ENCODE measurements around the gene IKZF5.

The IKZF5 gene

DNA sequence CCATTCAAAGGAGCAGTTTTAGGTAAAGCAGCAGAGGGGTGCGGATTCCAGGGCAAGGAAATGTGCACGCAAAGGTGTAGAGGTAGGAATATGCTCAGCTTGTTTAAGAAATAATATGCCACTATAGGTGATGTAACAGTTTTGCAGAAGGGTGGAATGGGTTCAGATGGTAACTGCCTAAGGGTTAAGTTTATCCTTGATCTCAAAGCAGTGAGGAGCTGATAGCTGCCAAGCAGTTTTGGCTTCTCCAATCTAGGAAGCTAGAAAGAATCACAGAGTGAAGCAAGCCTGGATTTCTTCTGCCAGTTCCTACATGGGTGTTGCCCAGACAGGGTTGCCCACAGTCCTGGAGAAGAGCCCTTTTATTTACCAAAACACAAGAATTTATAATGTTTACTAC, 6.2 kb upstream of the IKZF5 start:
- DNase-seq, result no peak

DNA sequence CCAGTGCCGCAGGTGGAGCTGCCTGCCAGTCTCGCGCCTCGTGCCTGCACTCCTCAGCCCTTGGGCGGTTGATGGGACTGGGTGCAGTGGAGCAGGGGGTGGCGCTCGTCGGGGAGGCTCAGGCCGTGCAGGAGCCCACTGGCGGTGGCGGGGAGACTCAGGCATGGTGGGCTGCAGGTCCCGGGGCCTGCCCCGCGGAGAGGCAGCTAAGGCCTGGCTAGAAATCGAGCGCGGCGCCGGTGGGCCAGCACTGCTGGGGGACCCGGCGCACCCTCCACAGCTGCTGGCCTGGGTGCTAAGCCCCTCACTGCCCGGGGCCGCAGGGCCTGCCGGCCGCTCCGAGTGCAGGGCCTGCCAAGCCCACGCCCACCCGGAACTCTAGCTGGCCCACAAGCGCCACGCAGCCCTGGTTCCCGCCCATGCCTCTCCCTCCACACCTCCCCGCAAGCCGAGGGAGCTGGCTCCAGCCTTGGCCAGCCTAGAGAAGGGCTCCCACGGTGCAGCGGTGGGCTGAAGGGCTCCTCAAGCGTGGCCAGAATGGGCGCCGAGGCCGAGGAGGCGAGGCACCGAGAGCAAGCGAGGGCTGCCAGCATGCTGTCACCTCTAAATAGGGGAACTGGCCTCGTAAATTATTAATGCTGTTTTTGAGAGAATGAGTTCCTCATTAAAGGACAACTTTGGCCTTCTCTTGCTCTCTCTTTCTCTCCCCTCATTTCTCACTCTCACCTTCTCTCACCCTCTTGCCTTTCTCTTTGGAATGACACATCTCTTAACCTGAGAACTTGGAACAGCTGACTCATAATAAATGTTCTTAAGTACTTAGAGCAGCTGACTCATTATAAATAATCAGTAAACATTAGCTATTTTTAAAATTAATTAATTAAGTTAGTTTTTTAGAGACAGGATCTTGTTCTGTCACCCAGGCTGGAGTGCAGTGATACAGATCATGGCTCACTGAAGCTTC, 5.1 kb upstream of the IKZF5 start:
- no peak for DNase-seq

- DNase-seq, result no peak
Measured at GRCh38 chr10:123011987-123012386, 3.4 kb upstream of the IKZF5 start.

- DNase-seq, result no peak
Measured at GRCh38 chr10:123009105-123009820, 668 bp upstream of the IKZF5 start.

- DNase-seq, result no peak
Measured at GRCh38 chr10:123007558-123008354, 839 bp downstream of the IKZF5 start.

DNA sequence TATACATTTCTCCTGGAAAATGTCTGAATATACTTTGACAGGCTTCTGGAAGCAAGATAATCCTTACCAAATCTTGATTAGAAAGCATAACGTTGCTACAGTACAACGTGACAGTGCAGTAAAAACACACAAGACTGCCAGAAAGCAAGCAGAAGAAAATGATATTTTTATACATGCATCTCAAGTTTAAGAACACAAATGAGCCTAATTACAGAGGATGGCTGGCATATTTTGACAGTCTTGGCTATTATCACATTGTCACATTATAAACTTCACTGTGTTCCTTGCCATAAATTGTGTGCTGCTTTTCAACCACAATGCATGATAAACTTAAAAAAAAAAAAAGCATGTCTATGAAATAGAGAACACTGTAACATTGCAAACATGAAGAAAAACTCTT, 4.3 kb downstream of the IKZF5 start:
- DNase-seq, result no peak

- DNase-seq, result no peak
Measured at GRCh38 chr10:123001370-123001769, 7.2 kb downstream of the IKZF5 start.

- no peak for DNase-seq
Measured at GRCh38 chr10:123000155-123000554, 8.4 kb downstream of the IKZF5 start.

DNA sequence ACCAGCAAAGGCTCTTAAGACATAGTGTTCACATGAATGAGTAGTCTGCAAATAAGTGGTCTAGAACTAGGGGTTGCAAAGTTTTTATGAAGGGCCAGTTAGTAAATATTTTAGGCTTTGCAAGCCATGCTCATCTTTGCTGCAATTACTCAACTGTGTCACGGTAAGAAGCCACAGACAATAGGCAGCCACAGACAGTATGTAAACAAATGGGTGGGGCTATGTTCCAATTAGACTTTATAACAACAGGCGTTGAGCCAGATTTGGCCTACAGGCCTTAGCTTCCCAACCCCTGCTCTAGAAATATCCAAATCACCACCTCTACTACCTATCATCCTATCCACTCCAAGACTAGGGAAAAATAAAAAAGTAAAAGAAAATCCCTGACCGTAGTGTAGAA, 9.2 kb downstream of the IKZF5 start:
- no peak for DNase-seq

DNA sequence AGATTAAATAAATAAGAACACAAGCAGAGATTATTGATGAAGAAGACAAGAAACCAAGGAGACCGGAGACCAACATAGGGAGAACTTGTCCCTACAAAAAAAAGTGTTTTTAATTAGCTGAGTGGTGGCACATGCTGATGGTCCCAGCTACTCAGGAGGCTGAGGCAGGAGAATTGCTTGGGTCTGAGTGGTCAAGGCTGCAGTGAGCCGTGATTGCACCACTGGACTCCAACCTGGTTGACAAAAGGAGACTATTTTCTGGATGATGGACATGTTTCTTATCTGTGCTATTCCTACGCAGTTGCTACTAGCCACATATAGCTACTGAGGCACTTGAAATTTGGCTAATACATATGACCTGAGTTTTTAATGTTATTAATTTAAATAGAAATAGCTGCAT, 9.7 kb downstream of the IKZF5 start:
- no peak for DNase-seq

DNA sequence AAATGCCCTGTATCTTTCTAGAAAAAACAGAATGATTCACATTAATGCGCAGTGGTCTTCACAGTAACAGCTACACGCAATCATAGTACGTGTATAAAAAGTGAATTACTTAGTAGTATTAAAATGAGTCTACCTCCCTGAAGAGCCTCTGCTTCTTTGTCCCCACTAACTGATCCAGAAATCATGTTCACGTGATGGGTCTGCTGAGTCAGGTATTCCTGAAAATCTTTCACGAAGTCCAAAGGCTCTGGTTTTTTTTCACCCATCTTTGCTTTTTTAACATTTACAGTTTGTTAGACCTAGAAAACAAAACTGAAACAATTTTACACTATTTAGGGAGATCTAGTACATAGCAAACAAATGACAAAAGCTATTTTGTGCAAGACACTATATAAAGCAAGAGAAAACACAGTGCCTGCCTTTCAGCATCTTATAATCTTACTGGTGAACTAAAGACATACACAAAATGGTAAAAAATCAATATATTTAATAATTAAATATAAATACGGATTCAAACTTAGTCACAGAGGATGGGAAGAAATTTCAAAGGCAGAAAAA, 10.2 kb downstream of the IKZF5 start:
- no peak for DNase-seq

DNA sequence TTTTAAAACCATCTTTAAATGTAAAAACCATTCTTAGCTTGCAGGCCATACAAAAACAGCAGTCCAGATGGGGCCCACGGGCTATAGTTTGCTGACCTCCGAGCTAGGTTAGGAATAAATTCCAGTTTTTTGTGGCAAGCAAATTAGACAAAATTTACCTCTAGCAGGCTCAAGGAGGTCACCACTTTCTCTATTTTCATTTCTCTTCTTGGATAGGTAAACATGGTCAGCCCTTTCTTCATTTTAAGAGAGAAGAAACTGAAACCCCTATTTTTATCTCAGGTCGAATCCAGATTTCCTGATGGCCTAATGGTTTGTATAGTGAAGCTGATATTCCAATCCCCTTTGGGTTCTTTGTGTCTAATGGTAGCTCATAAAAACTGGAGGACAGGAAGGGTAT, 10.7 kb downstream of the IKZF5 start:
- no peak for DNase-seq

DNA sequence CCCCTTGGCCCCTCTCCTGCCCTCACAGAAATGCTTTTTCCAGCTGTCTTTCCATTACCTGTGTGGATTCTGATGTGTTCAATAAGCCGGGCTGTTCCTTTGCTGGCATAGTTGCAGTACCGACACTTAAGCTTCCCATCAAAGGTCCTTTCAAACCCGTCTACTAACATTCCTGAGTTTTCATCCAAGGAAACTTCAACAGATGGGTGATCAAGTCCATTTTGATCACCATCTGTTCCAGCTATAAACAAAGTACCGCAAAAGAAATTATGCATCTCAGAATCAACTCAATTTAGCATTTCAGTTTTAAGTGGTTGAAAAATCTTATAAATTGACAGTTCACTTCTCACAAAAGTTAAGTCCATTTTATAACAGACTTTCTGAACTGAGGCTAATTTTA, 12.7 kb downstream of the IKZF5 start:
- DNase-seq, result no peak

DNA sequence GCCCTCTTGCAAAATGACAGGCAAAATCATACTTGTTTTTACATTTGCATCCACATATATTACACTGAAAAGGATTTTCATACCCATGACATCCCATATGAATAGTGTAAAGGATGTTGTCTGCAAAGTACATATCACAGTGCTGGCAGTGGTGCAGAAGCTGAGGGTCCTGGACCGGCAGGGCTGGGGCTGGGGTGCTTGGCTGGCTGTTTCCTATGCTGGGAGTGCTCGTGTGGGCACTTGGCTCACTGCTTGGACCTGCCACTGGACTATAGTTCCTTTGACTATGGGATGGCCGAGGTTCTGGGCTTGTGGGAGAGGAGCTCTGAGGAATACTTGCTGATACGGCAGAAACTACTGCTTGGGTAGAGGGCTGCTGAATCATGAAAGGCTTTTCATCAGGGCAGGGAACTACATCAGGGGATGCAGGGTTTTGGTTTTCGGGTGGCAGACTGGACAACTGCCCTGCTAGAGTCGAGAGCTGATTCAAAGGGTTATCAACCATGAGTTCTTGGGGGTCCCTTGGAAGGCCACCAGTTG, 14.7 kb downstream of the IKZF5 start:
- no peak for DNase-seq

DNA sequence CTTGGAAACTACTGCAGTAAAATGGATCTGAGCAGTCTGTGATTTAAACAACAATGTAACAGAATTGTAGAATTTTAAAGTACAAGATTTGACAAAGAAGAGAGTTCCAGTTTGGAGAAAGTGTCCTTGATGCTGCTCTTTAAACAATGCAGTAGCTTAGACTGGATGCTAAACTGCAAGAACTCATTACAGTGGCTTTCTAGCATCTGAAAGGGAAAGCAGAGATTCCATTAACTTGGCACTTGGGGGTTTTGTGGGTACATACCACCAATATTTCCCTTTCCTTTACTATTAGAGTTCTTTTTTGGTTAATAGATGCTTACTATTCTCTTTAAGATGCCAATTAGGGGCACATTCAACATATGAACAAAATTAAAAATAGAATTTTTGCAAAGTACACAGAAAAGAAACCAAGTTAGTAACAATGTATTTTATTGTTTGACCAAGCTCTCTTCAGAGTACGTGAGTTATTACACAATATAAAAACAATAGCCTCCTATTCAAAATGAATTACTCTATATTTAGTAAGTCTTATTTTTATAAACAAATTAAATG, 16.5 kb downstream of the IKZF5 start:
- DNase-seq, result no peak

DNA sequence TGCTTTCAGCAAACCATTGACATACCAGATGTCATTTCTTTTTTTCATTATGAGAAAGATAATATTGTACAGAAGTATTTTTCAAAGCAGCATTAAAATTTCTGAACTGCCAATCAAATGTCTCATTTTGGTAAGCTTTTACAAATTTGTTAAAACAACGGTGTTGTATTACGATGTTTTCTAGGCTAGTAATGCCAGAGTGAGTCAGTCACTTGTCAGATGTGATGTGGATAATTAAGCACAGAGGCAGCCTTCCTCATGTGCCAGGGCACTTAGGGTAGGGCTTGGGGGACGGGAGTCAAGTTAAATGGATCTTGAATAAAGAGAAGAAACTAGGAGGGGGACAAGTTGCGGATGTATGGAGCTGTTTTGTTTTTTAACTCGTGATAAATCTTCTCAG, 18.3 kb downstream of the IKZF5 start:
- DNase-seq, result no peak

DNA sequence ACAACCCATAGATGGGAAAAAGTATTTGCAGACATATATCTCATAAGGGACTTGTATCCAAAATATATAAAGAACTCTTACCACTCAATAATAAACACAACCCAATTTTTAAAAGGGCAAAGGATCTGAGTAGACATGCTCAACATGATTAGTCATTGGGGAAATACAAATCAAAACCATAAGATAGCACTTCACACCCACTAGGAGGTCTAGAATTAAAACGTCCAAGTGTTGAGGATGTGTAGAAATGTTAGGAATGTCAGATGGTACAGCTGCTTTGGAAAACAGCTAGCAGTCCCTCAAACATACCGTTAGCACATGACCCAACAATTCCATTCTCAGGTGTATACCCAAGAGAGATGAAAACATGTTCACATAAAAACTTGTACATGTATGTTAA, 20.1 kb downstream of the IKZF5 start:
- DNase-seq, result no peak

DNA sequence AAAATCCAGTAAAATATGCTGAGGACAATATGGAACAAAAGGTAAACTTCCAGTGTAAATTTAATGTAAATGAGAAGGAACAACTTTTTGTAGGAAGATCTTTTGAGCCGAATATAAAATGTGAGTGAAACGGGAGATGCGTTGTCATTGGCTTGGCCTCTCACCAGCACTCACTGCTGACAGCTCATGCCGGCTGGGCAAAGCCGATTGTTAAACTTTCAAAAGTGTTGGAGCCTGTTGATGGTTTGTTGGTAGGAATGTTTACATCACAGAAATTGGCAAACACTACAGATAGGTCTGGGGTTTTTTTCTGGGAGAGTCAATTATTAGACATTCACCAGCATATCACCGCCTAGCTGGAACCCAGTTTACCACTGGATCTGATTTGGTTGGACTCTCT, 22.3 kb downstream of the IKZF5 start:
- no peak for DNase-seq

DNA sequence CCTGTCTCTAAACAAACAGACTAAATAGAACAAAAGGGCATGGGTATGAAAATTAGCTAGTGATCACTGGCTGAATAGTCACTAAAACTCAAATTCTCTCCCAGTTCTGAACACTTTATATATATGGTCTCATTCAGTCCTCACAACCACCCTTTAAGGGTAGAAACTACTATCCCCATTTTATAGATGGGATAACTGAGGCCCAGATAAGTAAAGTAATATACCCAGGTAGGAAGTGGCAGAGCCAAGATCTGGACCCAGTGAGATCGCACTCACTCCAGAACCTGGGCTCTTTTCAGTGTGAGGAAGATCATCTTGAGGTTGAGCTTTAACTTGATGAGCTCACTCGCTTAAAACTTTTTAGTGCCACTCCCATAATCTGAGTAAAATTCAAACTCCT, 23.9 kb downstream of the IKZF5 start:
- no peak for DNase-seq

DNA sequence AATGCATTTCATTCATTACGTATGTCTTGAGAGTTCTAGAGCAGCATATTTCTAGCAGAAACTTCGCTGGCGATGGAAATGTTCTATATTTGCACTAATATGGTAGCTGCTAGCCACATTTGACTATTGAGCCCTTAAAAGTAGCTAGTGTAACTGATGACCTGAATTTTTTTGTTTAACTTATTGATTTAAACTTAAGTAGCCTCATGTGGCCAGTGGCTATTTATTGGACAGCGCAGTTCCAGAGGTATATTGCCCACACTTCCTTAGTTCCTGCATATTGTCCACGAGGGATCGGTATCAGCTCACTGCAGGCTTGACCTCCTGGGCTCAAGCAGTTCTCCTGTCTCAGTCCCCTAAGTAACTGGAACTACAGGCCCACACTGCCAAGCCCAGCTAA, 24.7 kb downstream of the IKZF5 start:
- DNase-seq, result no peak

DNA sequence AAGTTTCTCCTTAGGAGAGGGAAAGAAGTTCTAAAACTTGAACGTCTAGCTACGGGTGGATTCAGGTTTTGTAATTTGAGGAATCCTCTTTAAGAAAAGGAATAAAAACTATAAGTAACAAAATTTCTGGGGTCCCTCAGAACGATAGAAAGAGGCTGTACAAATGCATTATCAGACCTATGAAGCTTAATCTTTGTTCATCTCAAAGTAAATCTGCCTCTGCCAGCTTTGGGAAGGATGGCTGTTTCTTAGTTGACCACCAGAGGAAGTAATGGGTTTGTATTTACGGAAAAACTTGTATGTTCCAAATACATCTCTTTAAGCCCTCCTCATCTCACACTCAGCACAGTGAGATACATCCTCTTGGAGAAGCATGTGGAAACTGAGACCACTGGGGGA, 27.5 kb downstream of the IKZF5 start:
- DNase-seq, result no peak
